Esophagus squamous epithelium (tissue), 5 donors: ENCODE measurements around the gene KRTAP10-8. TPM values are rescaled to one million over a fixed set of nuclear protein-coding genes. Genes with fewer than 3 reads are reported as not detected.

Experiments used
- DNase-seq: peaks from one replicate; lab custom pipeline; 2025; lab: John Stamatoyannopoulos, UW
- H3K27ac ChIP-seq, 4 donors: fragments of 200-600 bp; sonication (generic); one replicate each; pipeline ENCODE4 v1.5.1; 2016 to 2019; ENCODE audit warnings: mild to moderate bottlenecking in 1 of 4
- H3K27me3 ChIP-seq, 4 donors: fragments of 200-600 bp; sonication (generic); 1 replicate in 3 of 4; 2 replicates in 1 of 4; pipeline versions ENCODE4 v1.5.1 to v1.6.0; 2017 to 2021; ENCODE audit warnings: antibody characterized with exemption in 1 of 4
- H3K36me3 ChIP-seq, 3 donors: fragments of 200-600 bp; sonication (generic); one replicate each; pipeline ENCODE4 v1.5.1; 2016 to 2019
- H3K4me1 ChIP-seq, 3 donors: fragments of 200-600 bp; sonication (generic); one replicate each; pipeline ENCODE4 v1.5.1; 2017 to 2019
- H3K4me3 ChIP-seq, 4 donors: fragments of 200-600 bp; sonication (generic); 1 replicate in 3 of 4; 2 replicates in 1 of 4; pipeline ENCODE4 v1.5.1; 2016 to 2019; ENCODE audit warnings: mild to moderate bottlenecking in 2 of 4, moderate library complexity in 1 of 4
- H3K9me3 ChIP-seq, 3 donors: fragments of 200-600 bp; sonication (generic); one replicate each; pipeline ENCODE4 v1.5.1; 2016 to 2019
- CTCF ChIP-seq, 6 experiments: fragments of 450-650 bp in 4 of 6; fragments of 200-600 bp in 2 of 6; sonication (generic) in 2 of 6; IDR thresholded peaks; one replicate each; pipeline ENCODE4 v1.5.1; 2016 to 2019; ENCODE audit warnings: antibody characterized with exemption in 6 of 6, mild to moderate bottlenecking in 4 of 6, moderate library complexity in 4 of 6
- POLR2A ChIP-seq, 4 donors: fragments of 450-650 bp; IDR thresholded peaks; one replicate each; pipeline ENCODE4 v1.6.1; 2017; ENCODE audit warnings: antibody characterized with exemption in 4 of 4, mild to moderate bottlenecking in 4 of 4, moderate library complexity in 3 of 4
- WGBS, 2 donors: methylation state at CpG; one replicate each; pipeline ENCODE4 v1.1.5; 2018; 5-methylcytosine and 5-hydroxymethylcytosine counted together
- intact Hi-C: fragments of 100-400 bp; cut with DNase I; formaldehyde crosslinking; loops from one replicate; pipeline ENCODE4 v1.15.0; 2022
- total RNA-seq, 4 donors: library from RNA; depleted of rRNA; stranded (reverse); fragments of >200 nt; gene quantifications; one replicate each; pipeline ENCODE4 v1.1.0, GENCODE V29; 2016
- donor health status: DM: yes; HTN: yes; CAD: no.

Gene KRTAP10-8
- total RNA-seq, 4 donors from 2014 or later = not detected

GRCh38 chr21:44601596-44602462 is 10.1 kb upstream of the KRTAP10-8 start:
- 72 to 88% methylated on average over 11 to 19 of the region's 23 CpGs for WGBS, 2 donors
- Histone ChIP-seq H3K27me3 (peaks cover 0 to 69% (median 0%) of the 10 kb centered on the region in 4 donors), H3K4me3 (no peak overlapping the region), H3K27ac (no peak overlapping the region), H3K9me3 (no peaks in the 10 kb centered on the region), H3K4me1 (no peaks in the 10 kb centered on the region), H3K36me3 (no peaks in the 10 kb centered on the region)
- intact Hi-C loops = no loop called here
- TF ChIP-seq CTCF (IDR thresholded peaks at IDR 0.05) = no peak
- no peak for TF ChIP-seq POLR2A (IDR thresholded peaks at IDR 0.05)
- DNase-seq = no peak

GRCh38 chr21:44602463-44602850 is 9.4 kb upstream of the KRTAP10-8 start:
- no peak for TF ChIP-seq CTCF (IDR thresholded peaks at IDR 0.05)
- no peak for TF ChIP-seq POLR2A (IDR thresholded peaks at IDR 0.05)
- no CpG with 5 or more reads among the region's 21 CpGs for WGBS, 2 donors
- intact Hi-C loops = no loop called here
- no peak for DNase-seq
- Histone ChIP-seq H3K4me1 (no peaks in the 10 kb centered on the region), H3K4me3 (no peak overlapping the region), H3K27ac (no peak overlapping the region), H3K27me3 (peaks cover 0 to 71% (median 0%) of the 10 kb centered on the region in 4 donors), H3K36me3 (no peaks in the 10 kb centered on the region), H3K9me3 (no peaks in the 10 kb centered on the region)

GRCh38 chr21:44603109-44603875 is 8.6 kb upstream of the KRTAP10-8 start:
- H3K36me3 ChIP-seq = no peaks in the 10 kb centered on the region
- TF ChIP-seq CTCF (IDR thresholded peaks at IDR 0.05) = no peak
- TF ChIP-seq POLR2A (IDR thresholded peaks at IDR 0.05) = no peak
- H3K9me3 ChIP-seq = no peaks in the 10 kb centered on the region
- H3K27me3 ChIP-seq = peaks cover 0 to 68% (median 0%) of the 10 kb centered on the region in 4 donors
- H3K4me3 ChIP-seq = no peak overlapping the region
- no peaks in the 10 kb centered on the region for H3K4me1 ChIP-seq
- WGBS, 2 donors = 20 to 38% methylated on average over 4 to 9 of the region's 17 CpGs
- intact Hi-C loops = no loop called here
- no peak for DNase-seq
- H3K27ac ChIP-seq = no peak overlapping the region

- Histone ChIP-seq H3K4me3 (no peak overlapping the region), H3K4me1 (no peaks in the 10 kb centered on the region), H3K9me3 (no peaks in the 10 kb centered on the region), H3K27ac (no peak overlapping the region), H3K27me3 (peaks cover 0 to 63% (median 0%) of the 10 kb centered on the region in 4 donors), H3K36me3 (no peaks in the 10 kb centered on the region)
- DNase-seq = no peak
- intact Hi-C loops = no loop called here
- TF ChIP-seq CTCF (IDR thresholded peaks at IDR 0.05) (no peak), POLR2A (IDR thresholded peaks at IDR 0.05) (no peak)
- 73 to 81% methylated on average over 6 to 7 of the region's 8 CpGs for WGBS, 2 donors
Observed at GRCh38 chr21:44603911-44604310, 8.0 kb upstream of the KRTAP10-8 start.

- Histone ChIP-seq H3K4me1 (no peaks in the 10 kb centered on the region), H3K27me3 (peaks cover 0 to 47% (median 0%) of the 10 kb centered on the region in 4 donors), H3K9me3 (peaks cover 0 to 21% (median 0%) of the 10 kb centered on the region in 3 donors), H3K27ac (no peak overlapping the region), H3K4me3 (no peak overlapping the region), H3K36me3 (no peaks in the 10 kb centered on the region)
- WGBS, 2 donors = 72 to 73% methylated on average over 4 of the region's 4 CpGs
- intact Hi-C loops = no loop called here
- TF ChIP-seq POLR2A (IDR thresholded peaks at IDR 0.05) (no peak), CTCF (IDR thresholded peaks at IDR 0.05) (no peak)
- DNase-seq = no peak
Observed at GRCh38 chr21:44606495-44606894, 5.4 kb upstream of the KRTAP10-8 start.
